ENCODE data around the gene BICRA. TPM values are rescaled to one million over a fixed set of nuclear protein-coding genes. Genes with fewer than 3 reads are reported as not detected.

BICRA gene
- total RNA-seq, 1 experiment from 2014 or later: 13.1 TPM

DNA sequence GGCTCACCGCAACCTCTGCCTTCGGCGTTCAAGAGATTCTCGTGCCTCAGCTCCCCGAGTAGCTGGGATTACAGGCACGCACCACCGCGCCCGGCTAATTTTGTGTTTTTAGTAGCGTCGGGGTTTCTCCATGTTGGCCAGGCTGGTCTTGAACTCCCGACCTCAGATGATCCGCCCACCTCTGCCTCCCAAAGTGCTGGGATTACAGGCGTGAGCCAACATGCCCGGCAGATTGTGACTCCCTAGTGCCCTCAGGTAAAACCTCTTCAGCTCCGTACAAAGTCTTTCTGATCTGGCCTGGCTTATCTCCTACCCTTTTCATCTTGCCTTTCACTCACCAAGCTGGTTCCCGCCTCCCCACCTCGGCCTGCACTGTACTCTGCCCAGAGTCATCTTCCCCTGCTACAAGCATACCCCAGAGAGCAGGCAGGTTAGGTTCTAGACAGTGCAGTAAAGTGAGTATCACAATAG, 15.0 kb downstream of the BICRA start:
- no peaks in the 10 kb centered on the region for H3K9me3 Mint-ChIP-seq (ENCODE audit: unreplicated experiment)
- H3K4me3 Mint-ChIP-seq (ENCODE audit: unreplicated experiment): no peak overlapping the region
- peaks cover 13% of the 10 kb centered on the region for H3K4me1 Mint-ChIP-seq (ENCODE audit: insufficient read depth, unreplicated experiment)
- intact Hi-C loops (cut with micrococcal nuclease): no loop called here
- no TSS peak for BruUV-seq (replicated peaks)
- peak; percentile 37 for DNase-seq (ENCODE audit: unreplicated experiment)
- H3K27me3 Mint-ChIP-seq (ENCODE audit: insufficient read depth, unreplicated experiment): no peaks in the 10 kb centered on the region
- TF ChIP-seq, protein P1, sequence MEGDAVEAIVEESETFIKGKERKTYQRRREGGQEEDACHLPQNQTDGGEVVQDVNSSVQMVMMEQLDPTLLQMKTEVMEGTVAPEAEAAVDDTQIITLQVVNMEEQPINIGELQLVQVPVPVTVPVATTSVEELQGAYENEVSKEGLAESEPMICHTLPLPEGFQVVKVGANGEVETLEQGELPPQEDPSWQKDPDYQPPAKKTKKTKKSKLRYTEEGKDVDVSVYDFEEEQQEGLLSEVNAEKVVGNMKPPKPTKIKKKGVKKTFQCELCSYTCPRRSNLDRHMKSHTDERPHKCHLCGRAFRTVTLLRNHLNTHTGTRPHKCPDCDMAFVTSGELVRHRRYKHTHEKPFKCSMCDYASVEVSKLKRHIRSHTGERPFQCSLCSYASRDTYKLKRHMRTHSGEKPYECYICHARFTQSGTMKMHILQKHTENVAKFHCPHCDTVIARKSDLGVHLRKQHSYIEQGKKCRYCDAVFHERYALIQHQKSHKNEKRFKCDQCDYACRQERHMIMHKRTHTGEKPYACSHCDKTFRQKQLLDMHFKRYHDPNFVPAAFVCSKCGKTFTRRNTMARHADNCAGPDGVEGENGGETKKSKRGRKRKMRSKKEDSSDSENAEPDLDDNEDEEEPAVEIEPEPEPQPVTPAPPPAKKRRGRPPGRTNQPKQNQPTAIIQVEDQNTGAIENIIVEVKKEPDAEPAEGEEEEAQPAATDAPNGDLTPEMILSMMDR (IDR thresholded peaks at IDR 0.05; ENCODE audit: unreplicated experiment): no peak
- peak overlapping the region; percentile 9 for H3K27ac Mint-ChIP-seq (ENCODE audit: low read depth, unreplicated experiment)
- ChIA-PET POLR2A (interaction anchor here (0.6 to 2.7 kb wide), 10 partner anchors 10 to 64 kb away, joined by 3 to 17 read pairs (median 4); no protein-coding TSS in a partner anchor), CTCF (no interaction called here)
- H3K36me3 Mint-ChIP-seq (ENCODE audit: insufficient read depth, unreplicated experiment): peaks cover 14% of the 10 kb centered on the region

DNA sequence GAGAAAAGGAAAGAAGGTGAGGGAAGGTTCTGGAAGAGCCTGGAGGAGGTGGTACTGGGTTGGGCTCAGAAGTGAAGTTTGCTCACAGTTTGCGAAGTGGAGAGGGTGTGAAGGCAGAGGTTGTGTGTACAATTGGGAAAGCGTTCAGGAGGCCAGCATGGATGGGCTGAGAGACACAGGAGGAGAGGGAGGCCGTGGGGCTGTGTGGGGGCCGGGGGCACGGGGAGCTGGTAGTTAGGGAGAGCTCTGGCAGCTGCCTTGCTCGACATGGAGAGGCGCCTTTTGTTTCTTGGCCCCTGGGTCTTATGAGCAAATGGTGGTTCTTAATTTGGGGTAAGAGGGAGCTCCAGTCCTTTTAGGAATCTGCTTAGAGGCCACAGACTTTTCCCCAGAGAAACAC, 16.7 kb downstream of the BICRA start:
- intact Hi-C loops (cut with micrococcal nuclease): no loop called here
- DNase-seq (ENCODE audit: unreplicated experiment): no peak
- Mint-ChIP-seq H3K27ac (ENCODE audit: low read depth, unreplicated experiment) (peak overlapping the region; percentile 25), H3K36me3 (ENCODE audit: insufficient read depth, unreplicated experiment) (peaks cover 12% of the 10 kb centered on the region), H3K9me3 (ENCODE audit: unreplicated experiment) (no peaks in the 10 kb centered on the region), H3K27me3 (ENCODE audit: insufficient read depth, unreplicated experiment) (no peaks in the 10 kb centered on the region), H3K4me3 (ENCODE audit: unreplicated experiment) (no peak overlapping the region), H3K4me1 (ENCODE audit: insufficient read depth, unreplicated experiment) (peaks cover 13% of the 10 kb centered on the region)
- TF ChIP-seq, protein P1 (IDR thresholded peaks at IDR 0.05; ENCODE audit: unreplicated experiment): no peak
- ChIA-PET CTCF (interaction anchor here (0.6 kb wide), 1 partner anchor 18 kb away, joined by 3 read pairs; no protein-coding TSS in a partner anchor), POLR2A (interaction anchor here (0.6 to 2.1 kb wide), 4 partner anchors 16 to 116 kb away, joined by 3 to 10 read pairs (median 4); no protein-coding TSS in a partner anchor)
- BruUV-seq (replicated peaks): no TSS peak

DNA sequence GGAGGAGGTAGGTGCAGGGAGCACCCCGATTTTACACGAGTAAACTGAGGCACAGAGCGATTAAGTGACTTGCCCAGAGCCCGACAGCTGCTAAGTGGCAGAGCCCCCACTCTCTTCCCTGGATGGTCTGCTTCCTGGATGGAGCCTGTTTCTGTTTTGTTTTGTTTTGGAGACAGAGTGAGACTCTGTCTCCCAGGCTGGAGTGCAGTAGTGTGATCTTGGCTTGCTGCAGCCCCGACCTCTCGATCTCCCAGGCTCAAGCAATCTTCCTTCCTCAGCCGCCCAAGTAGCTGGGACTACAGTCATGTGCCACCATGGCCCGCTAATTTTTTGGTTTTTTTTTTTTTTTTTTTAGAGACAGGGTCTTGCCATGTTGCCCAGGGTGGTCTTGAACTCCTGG, 17.3 kb downstream of the BICRA start:
- TF ChIP-seq, protein P1 (IDR thresholded peaks at IDR 0.05; ENCODE audit: unreplicated experiment): no peak
- no peaks in the 10 kb centered on the region for H3K9me3 Mint-ChIP-seq (ENCODE audit: unreplicated experiment)
- peaks cover 6% of the 10 kb centered on the region for H3K36me3 Mint-ChIP-seq (ENCODE audit: insufficient read depth, unreplicated experiment)
- no peak overlapping the region for H3K27ac Mint-ChIP-seq (ENCODE audit: low read depth, unreplicated experiment)
- ChIA-PET POLR2A (interaction anchor here (0.6 to 2.1 kb wide), 5 partner anchors 13 to 318 kb away, joined by 3 to 10 read pairs (median 4); no protein-coding TSS in a partner anchor), CTCF (no interaction called here)
- no peak for DNase-seq (ENCODE audit: unreplicated experiment)
- H3K4me1 Mint-ChIP-seq (ENCODE audit: insufficient read depth, unreplicated experiment): peaks cover 13% of the 10 kb centered on the region
- BruUV-seq (replicated peaks): no TSS peak
- intact Hi-C loops (cut with micrococcal nuclease): no loop called here
- H3K27me3 Mint-ChIP-seq (ENCODE audit: insufficient read depth, unreplicated experiment): no peaks in the 10 kb centered on the region
- H3K4me3 Mint-ChIP-seq (ENCODE audit: unreplicated experiment): no peak overlapping the region

DNA sequence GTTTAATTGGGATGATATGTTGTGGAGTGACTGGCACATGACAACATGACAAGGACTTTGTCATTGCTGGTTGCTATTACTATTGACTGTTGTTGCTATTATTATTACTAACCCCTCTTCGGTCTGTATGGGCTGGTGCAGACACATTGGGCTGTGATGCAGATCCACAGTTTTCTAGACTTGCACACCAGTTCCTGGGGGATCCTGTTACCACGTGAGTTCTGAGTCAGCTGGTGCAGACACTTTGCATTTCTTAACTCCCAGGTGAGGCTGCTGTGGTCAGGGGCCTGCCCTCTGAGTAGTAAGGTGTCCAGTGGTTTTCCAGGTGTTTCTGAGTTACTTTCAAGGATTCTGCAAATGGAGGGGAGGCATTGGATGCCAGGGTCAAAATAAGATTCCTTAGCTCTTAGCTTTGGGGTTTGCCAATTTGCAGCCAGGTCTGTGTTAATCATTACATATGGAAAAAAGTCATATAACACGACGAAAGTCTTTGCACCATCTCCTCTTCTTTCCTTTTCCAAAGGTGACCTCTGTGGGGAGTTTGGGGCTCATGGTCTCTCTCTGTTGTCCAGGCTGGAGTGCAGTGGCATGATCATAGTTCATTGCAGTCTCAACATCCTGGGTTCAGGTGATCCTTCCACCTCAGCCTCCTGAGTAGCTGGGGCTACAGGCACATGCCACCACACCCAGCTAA, 19.3 kb downstream of the BICRA start:
- Mint-ChIP-seq H3K4me1 (ENCODE audit: insufficient read depth, unreplicated experiment) (peaks cover 17% of the 10 kb centered on the region), H3K27ac (ENCODE audit: low read depth, unreplicated experiment) (peak overlapping the region; percentile 29), H3K4me3 (ENCODE audit: unreplicated experiment) (no peak overlapping the region), H3K9me3 (ENCODE audit: unreplicated experiment) (no peaks in the 10 kb centered on the region), H3K36me3 (ENCODE audit: insufficient read depth, unreplicated experiment) (peaks cover 6% of the 10 kb centered on the region), H3K27me3 (ENCODE audit: insufficient read depth, unreplicated experiment) (no peaks in the 10 kb centered on the region)
- POLR2A ChIA-PET: interaction anchor here (0.9 to 2.0 kb wide), 4 partner anchors 11 to 114 kb away, joined by 3 to 7 read pairs (median 4); no protein-coding TSS in a partner anchor
- TF ChIP-seq, protein P1 (IDR thresholded peaks at IDR 0.05; ENCODE audit: unreplicated experiment): no peak
- intact Hi-C loops (cut with micrococcal nuclease): no loop called here
- DNase-seq (ENCODE audit: unreplicated experiment): no peak
- CTCF ChIA-PET: interaction anchor here (0.6 to 1.5 kb wide), 2 partner anchors 16 to 70 kb away, joined by 4 read pairs; no protein-coding TSS in a partner anchor
- BruUV-seq (replicated peaks): no TSS peak

Data from MCF 10A (cell line).